ENCODE results near the gene PINK1.

Gene PINK1

DNA sequence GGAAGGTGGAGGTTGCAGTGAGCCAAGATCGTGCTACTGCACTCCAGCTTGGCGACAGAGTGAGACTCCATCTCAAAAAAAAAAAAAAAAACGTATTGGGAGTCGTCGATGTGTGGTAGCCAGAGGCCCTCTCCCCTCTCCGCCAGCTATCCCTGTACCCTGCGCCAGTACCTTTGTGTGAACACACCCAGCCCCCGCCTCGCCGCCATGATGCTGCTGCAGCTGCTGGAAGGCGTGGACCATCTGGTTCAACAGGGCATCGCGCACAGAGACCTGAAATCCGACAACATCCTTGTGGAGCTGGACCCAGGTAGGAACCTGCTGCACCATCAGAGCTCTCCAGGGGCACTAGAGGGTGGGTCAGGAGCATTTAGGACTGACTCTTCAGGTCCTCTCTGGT, 12.2 kb downstream of the PINK1 start:
- Mint-ChIP-seq H3K36me3 (peaks cover 21 to 24% of the 10 kb centered on the region in 2 donors), H3K27ac (no peak overlapping the region), H3K9me3 (no peaks in the 10 kb centered on the region), H3K27me3 (no peaks in the 10 kb centered on the region), H3K4me1 (peaks cover under 1 to 1% of the 10 kb centered on the region in 2 donors), H3K4me3 (no peak overlapping the region)
- ATAC-seq (replicated peaks) (no peak), DNase-seq (no peak)

- Mint-ChIP-seq H3K9me3 (no peaks in the 10 kb centered on the region), H3K27ac (no peak overlapping the region), H3K4me1 (peaks cover 0 to 2% of the 10 kb centered on the region in 2 donors), H3K27me3 (no peaks in the 10 kb centered on the region), H3K4me3 (no peak overlapping the region), H3K36me3 (peaks cover 28 to 43% of the 10 kb centered on the region in 2 donors)
- no peak for ATAC-seq (replicated peaks)
- no peak for DNase-seq
Observed at GRCh38 chr1:20648438-20648837, 15.2 kb downstream of the PINK1 start.

DNA sequence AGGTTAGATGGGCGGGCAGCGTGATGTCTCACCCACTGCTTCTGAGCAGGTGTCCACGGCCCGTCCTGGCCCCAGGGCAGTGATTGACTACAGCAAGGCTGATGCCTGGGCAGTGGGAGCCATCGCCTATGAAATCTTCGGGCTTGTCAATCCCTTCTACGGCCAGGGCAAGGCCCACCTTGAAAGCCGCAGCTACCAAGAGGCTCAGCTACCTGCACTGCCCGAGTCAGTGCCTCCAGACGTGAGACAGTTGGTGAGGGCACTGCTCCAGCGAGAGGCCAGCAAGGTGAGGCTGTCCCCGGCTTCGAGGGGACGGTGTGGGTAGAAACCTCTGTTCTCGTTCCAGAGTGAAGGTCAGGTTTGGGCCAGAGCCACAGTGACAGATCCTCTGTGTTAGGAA, 15.7 kb downstream of the PINK1 start:
- Mint-ChIP-seq H3K4me3 (no peak overlapping the region), H3K36me3 (peaks cover 28 to 47% of the 10 kb centered on the region in 2 donors), H3K27ac (no peak overlapping the region), H3K4me1 (peaks cover 0 to 2% of the 10 kb centered on the region in 2 donors), H3K27me3 (no peaks in the 10 kb centered on the region), H3K9me3 (no peaks in the 10 kb centered on the region)
- no peak for ATAC-seq (replicated peaks)
- no peak for DNase-seq

- H3K27me3 Mint-ChIP-seq: no peaks in the 10 kb centered on the region
- DNase-seq: no peak
- no peak for ATAC-seq (replicated peaks)
- H3K9me3 Mint-ChIP-seq: no peaks in the 10 kb centered on the region
- peaks cover 47 to 65% of the 10 kb centered on the region in 2 donors for H3K36me3 Mint-ChIP-seq
- no peak overlapping the region for H3K4me3 Mint-ChIP-seq
- no peak overlapping the region for H3K27ac Mint-ChIP-seq
- H3K4me1 Mint-ChIP-seq: peaks cover 5 to 6% of the 10 kb centered on the region in 2 donors
Observed at GRCh38 chr1:20652300-20652699, 19.0 kb downstream of the PINK1 start.

GRCh38 chr1:20654104-20654690, 20.9 kb downstream of the PINK1 start:
- no peak for ATAC-seq (replicated peaks)
- Mint-ChIP-seq H3K9me3 (no peaks in the 10 kb centered on the region), H3K27ac (no peak overlapping the region), H3K4me3 (no peak overlapping the region), H3K4me1 (peaks cover 7 to 11% of the 10 kb centered on the region in 2 donors), H3K36me3 (peaks cover 44 to 60% of the 10 kb centered on the region in 2 donors), H3K27me3 (no peaks in the 10 kb centered on the region)
- no peak for DNase-seq

- Mint-ChIP-seq H3K4me3 (no peak overlapping the region), H3K27ac (peak overlapping the region; percentile 72), H3K9me3 (no peaks in the 10 kb centered on the region), H3K4me1 (peaks cover 21 to 37% of the 10 kb centered on the region in 2 donors), H3K36me3 (peaks cover 42 to 59% of the 10 kb centered on the region in 2 donors), H3K27me3 (no peaks in the 10 kb centered on the region)
- no peak for ATAC-seq (replicated peaks)
- no peak for DNase-seq
Observed at GRCh38 chr1:20657024-20657423, 23.8 kb downstream of the PINK1 start.

- no peak for DNase-seq
- no peaks in the 10 kb centered on the region for H3K9me3 Mint-ChIP-seq
- peaks cover 30 to 46% of the 10 kb centered on the region in 2 donors for H3K4me1 Mint-ChIP-seq
- no peak overlapping the region for H3K27ac Mint-ChIP-seq
- no peak overlapping the region for H3K4me3 Mint-ChIP-seq
- H3K27me3 Mint-ChIP-seq: no peaks in the 10 kb centered on the region
- H3K36me3 Mint-ChIP-seq: peaks cover 39 to 46% of the 10 kb centered on the region in 2 donors
- no peak for ATAC-seq (replicated peaks)
Observed at GRCh38 chr1:20658166-20658915, 25.1 kb downstream of the PINK1 start.

GRCh38 chr1:20660363-20660762, 27.1 kb downstream of the PINK1 start:
- ATAC-seq (replicated peaks): no peak
- Mint-ChIP-seq H3K9me3 (no peaks in the 10 kb centered on the region), H3K27ac (peak overlapping the region; percentile 100), H3K4me1 (peaks cover 30 to 46% of the 10 kb centered on the region in 2 donors), H3K36me3 (peaks cover 32 to 39% of the 10 kb centered on the region in 2 donors), H3K4me3 (peak overlapping the region; percentile 96 to 98), H3K27me3 (no peaks in the 10 kb centered on the region)
- DNase-seq: no peak

DNA sequence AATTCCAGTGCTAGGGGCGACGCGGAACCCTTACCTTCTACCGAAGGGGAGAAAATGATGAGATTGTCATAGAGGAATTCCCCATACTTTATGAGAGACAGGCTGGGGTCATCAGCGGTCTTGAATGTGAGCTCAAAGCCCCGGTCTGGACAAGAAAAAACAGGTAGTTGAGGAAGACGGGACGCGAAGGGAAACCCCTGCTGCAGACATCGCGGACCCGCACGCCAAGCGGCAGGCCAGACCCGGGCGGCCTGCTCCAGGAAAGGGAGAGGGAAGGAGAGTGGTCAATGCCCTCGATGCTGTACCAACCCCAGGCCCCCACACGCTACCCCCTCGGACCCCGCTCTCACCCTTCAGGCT, 27.6 kb downstream of the PINK1 start:
- H3K27me3 Mint-ChIP-seq: no peaks in the 10 kb centered on the region
- DNase-seq: peak; percentile 16
- no peaks in the 10 kb centered on the region for H3K9me3 Mint-ChIP-seq
- peak; percentile 24 to 26 for ATAC-seq (replicated peaks)
- peaks cover 28 to 34% of the 10 kb centered on the region in 2 donors for H3K36me3 Mint-ChIP-seq
- peak overlapping the region; percentile 100 for H3K27ac Mint-ChIP-seq
- H3K4me1 Mint-ChIP-seq: peaks cover 30 to 46% of the 10 kb centered on the region in 2 donors
- H3K4me3 Mint-ChIP-seq: peak overlapping the region; percentile 96 to 98

DNA sequence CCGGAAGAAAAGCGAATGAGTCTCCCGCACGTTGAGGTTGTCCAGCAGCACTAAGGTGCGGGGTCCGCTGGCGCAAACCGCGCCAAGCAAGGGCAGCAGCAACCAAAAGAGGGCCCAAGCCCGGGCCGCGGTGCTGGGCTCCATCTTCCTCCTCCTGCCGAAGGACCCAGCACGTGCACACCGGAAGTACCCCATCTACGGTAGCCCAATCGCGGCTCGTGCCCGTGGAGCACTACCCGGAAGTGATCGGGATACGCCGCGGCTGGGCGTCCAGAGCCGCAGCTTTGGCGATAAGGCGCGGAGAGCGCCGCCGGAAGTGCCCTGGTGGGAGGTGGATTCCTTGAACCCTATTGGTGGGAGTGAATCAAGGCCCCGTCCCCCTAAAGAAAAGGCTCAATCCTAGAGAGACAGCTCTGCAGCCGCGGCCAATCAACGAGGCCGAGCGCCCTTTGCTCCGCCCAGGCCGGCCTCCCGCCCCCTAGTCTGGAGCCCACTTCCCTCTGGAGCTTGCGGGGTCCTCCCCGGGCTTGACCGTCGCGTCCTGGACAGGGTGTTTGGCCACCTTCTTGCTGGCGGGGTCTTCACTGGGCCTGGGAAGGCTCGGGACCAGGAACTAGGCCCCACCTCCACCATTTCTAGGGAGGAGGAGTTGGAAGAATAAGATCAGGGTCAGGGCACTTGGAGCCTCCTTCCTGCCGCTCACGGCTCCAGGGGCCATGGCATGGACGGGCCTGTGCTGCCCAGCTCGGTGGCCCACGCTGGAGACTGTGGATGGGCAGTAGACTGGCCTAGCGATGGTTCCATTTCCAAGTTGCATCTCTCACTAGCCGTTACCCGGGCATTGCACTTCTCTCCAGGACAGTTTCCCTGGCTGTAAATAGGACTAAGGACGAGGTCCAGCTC, 28.2 kb downstream of the PINK1 start, which contains the start of gene DDOST:
TSS of gene DDOST (minus strand) at position 163 of the 903 bp plus-strand sequence. CDS start at position 144, 19 bp downstream.
- H3K4me3 Mint-ChIP-seq: peak within 1 kb of the TSS; percentile 96 to 98
- H3K27me3 Mint-ChIP-seq: no peaks in the 10 kb centered on the region
- peak within 1 kb of the TSS; percentile 100 for H3K27ac Mint-ChIP-seq
- H3K36me3 Mint-ChIP-seq: peaks cover 24 to 29% of the 10 kb centered on the region in 2 donors
- peak; percentile 95 to 96 for ATAC-seq (replicated peaks)
- peak; percentile 97 for DNase-seq
- peaks cover 30 to 46% of the 10 kb centered on the region in 2 donors for H3K4me1 Mint-ChIP-seq
- H3K9me3 Mint-ChIP-seq: no peaks in the 10 kb centered on the region

- ATAC-seq (replicated peaks) (no peak), DNase-seq (no peak)
- Mint-ChIP-seq H3K4me1 (peaks cover 27 to 43% of the 10 kb centered on the region in 2 donors), H3K4me3 (peak overlapping the region; percentile 96 to 98), H3K27me3 (peaks cover 0 to 5% of the 10 kb centered on the region in 2 donors), H3K9me3 (peaks cover 3% of the 10 kb centered on the region in 2 donors), H3K27ac (peak overlapping the region; percentile 100), H3K36me3 (peaks cover 17 to 23% of the 10 kb centered on the region in 2 donors)
Observed at GRCh38 chr1:20662110-20662475, 28.8 kb downstream of the PINK1 start.

DNA sequence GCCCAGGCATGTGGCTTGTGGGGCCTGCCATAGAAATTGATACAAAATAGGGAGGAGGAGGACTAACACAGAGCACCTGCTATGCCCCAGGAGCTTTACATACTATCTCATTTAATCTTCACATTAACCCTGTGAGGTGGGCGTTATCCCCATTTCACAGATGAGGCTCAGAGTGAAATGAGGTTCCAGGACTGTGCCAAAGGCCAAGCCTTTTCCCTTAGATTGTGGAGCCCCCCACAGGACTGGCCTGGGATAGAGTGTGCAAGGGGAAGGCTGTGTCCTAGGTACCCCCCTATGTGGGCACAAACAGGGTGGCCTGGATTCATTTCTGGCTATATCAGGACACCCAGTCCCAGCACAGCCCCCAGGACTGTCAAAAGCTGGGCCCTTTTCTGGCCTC, 30.1 kb downstream of the PINK1 start:
- H3K4me1 Mint-ChIP-seq: peaks cover 26 to 40% of the 10 kb centered on the region in 2 donors
- ATAC-seq (replicated peaks) (no peak), DNase-seq (no peak)
- H3K27ac Mint-ChIP-seq: no peak overlapping the region
- H3K27me3 Mint-ChIP-seq: peaks cover 0 to 5% of the 10 kb centered on the region in 2 donors
- peaks cover 3% of the 10 kb centered on the region in 2 donors for H3K9me3 Mint-ChIP-seq
- peak overlapping the region in 1 of 2 donors; percentile 98 for H3K4me3 Mint-ChIP-seq
- peaks cover 14 to 19% of the 10 kb centered on the region in 2 donors for H3K36me3 Mint-ChIP-seq

DNA sequence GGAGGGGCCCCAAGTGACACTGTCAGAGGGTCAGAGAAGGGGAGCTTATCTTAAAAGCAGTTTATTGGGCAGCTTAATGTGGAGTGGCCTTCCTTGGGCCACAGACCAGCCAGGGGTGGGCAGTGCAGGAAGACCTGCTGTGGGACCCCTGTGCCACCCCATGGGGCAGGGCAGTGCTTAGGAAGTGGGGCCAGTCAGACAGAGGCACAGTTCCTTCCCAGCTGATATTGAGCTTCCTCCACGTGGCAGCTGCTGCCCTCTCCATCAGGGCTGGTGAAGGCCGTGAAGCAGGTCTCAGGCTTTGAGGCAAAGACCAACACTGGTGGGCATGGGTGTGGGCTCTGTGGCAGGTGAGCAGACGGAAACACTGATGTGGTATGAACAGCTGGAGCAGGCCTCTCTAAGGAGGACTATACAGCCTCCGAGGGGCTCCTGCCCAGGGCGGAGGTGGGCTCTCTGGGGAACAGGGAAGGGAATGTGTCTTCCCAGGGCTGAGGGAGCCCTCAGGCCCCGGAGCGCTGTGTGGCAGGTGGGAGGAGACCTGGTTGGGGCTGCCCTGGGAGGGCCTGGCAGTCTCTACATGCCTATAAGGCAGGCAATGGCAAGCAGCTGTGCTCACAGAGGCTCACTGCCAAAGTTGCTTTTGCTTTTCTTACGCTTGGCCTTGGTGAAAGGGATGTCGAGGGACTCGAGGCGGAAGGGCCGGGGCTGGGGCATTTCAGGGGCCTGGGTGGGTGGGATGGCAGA, 30.9 kb downstream of the PINK1 start:
- peaks cover 0 to 5% of the 10 kb centered on the region in 2 donors for H3K27me3 Mint-ChIP-seq
- no peak for ATAC-seq (replicated peaks)
- peaks cover 14 to 18% of the 10 kb centered on the region in 2 donors for H3K36me3 Mint-ChIP-seq
- DNase-seq: no peak
- peaks cover 3% of the 10 kb centered on the region in 2 donors for H3K9me3 Mint-ChIP-seq
- no peak overlapping the region for H3K27ac Mint-ChIP-seq
- H3K4me3 Mint-ChIP-seq: no peak overlapping the region
- peaks cover 25 to 36% of the 10 kb centered on the region in 2 donors for H3K4me1 Mint-ChIP-seq

Measured in stimulated activated naive B cell treated with anti-CD40 and anti-IgM and Interleukin-4, amounts not matched to agents 10 μg/mL and 1 μg/mL and 100 μg/mL, for 72 hours (primary cell).